ENCODE data around the gene SUGCT. TPM values are rescaled to one million over a fixed set of nuclear protein-coding genes. Genes with fewer than 3 reads are reported as not detected.

Gene SUGCT
- polyA plus RNA-seq, 1 of the 3 experiments (the other 2 are of a cell fraction): 53.7 TPM

GRCh38 chr7:40156988-40157387 lies 22.2 kb downstream of the SUGCT start:
- no peaks in the 10 kb centered on the region for H3K9me3 ChIP-seq
- H3K4me2 ChIP-seq: no peak overlapping the region
- H3K4me1 ChIP-seq (ENCODE audit: control insufficient read depth in 1 of 2, insufficient read depth in 2 of 2, low read depth in 1 of 2, low read length in 1 of 2): no peaks in the 10 kb centered on the region
- H3K27me3 ChIP-seq (ENCODE audit: insufficient read depth): no peaks in the 10 kb centered on the region
- H4K20me1 ChIP-seq (ENCODE audit: insufficient read depth): no peaks in the 10 kb centered on the region
- no peak for DNase-seq
- 95% methylated on average over 4 of the region's 4 CpGs for WGBS (ENCODE audit: low lambda C conversion rate)
- CTCF ChIA-PET: interaction anchor here (0.7 kb wide), 1 partner anchor 295 kb away, joined by 3 read pairs; no protein-coding TSS in a partner anchor
- no peaks in the 10 kb centered on the region for H3K79me2 ChIP-seq (ENCODE audit: insufficient read depth)
- no peak overlapping the region for H3K27ac ChIP-seq (ENCODE audit: low read depth in 2 of 2, low read length in 1 of 2)
- H3K9me2 ChIP-seq: no peaks in the 10 kb centered on the region
- no peak overlapping the region for H2AFZ ChIP-seq (ENCODE audit: low read depth)
- no peaks in the 10 kb centered on the region for H3K36me3 ChIP-seq (replicated peaks in 1 of 2; ENCODE audit: control insufficient read depth in 1 of 2, insufficient read depth in 2 of 2, low read length in 1 of 2)
- no peak overlapping the region for H3K9ac ChIP-seq
- H3K4me3 ChIP-seq (ENCODE audit: low read depth in 2 of 2, low read length in 1 of 2): no peak overlapping the region
- POLR2A ChIA-PET: no interaction called here
- H3F3A ChIP-seq (replicated peaks; ENCODE audit: insufficient read depth): no peaks in the 10 kb centered on the region
- TF ChIP-seq, protein P1, sequence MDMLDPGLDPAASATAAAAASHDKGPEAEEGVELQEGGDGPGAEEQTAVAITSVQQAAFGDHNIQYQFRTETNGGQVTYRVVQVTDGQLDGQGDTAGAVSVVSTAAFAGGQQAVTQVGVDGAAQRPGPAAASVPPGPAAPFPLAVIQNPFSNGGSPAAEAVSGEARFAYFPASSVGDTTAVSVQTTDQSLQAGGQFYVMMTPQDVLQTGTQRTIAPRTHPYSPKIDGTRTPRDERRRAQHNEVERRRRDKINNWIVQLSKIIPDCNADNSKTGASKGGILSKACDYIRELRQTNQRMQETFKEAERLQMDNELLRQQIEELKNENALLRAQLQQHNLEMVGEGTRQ (IDR thresholded peaks at IDR 0.05; ENCODE audit: borderline replicate concordance, low read depth, low read length): no peak
- TF ChIP-seq JUND (IDR thresholded peaks at IDR 0.05) (no peak), EP300 (IDR thresholded peaks at IDR 0.05; ENCODE audit: borderline replicate concordance in 1 of 2, low read depth in 1 of 2, low read length in 1 of 2) (no peak), RCOR1 (IDR thresholded peaks at IDR 0.05; ENCODE audit: low read length) (no peak), TCF12 (IDR thresholded peaks at IDR 0.05) (no peak), MEF2A (IDR thresholded peaks at IDR 0.05; ENCODE audit: borderline replicate concordance, low read depth) (no peak), MAX (IDR thresholded peaks at IDR 0.05; ENCODE audit: low read depth) (no peak), ELF1 (IDR thresholded peaks at IDR 0.05) (no peak), RAD21 (IDR thresholded peaks at IDR 0.05; ENCODE audit: low read length) (no peak), YY1 (IDR thresholded peaks at IDR 0.05; ENCODE audit: low read depth) (no peak), RXRA (IDR thresholded peaks at IDR 0.05; ENCODE audit: borderline replicate concordance, low read depth) (no peak)

- WGBS (ENCODE audit: low lambda C conversion rate): 84% methylated on average over 2 of the region's 2 CpGs
- TF ChIP-seq JUND (IDR thresholded peaks at IDR 0.05) (no peak), RAD21 (IDR thresholded peaks at IDR 0.05; ENCODE audit: low read length) (no peak), MEF2A (IDR thresholded peaks at IDR 0.05; ENCODE audit: borderline replicate concordance, low read depth) (no peak), NRF1 (IDR thresholded peaks at IDR 0.05; ENCODE audit: low read depth, low read length) (no peak), RCOR1 (IDR thresholded peaks at IDR 0.05; ENCODE audit: low read length) (no peak), GABPA (IDR thresholded peaks at IDR 0.05; ENCODE audit: low read depth) (no peak), GATA2 (CRISPR knock-in tag; IDR thresholded peaks at IDR 0.05) (no peak), TAF1 (IDR thresholded peaks at IDR 0.05; ENCODE audit: borderline replicate concordance, low read depth, low read length) (no peak), RFX5 (IDR thresholded peaks at IDR 0.05; ENCODE audit: low read length) (no peak), MXI1 (IDR thresholded peaks at IDR 0.05; ENCODE audit: low read depth, low read length) (no peak), FOSL2 (IDR thresholded peaks at IDR 0.05; ENCODE audit: borderline replicate concordance, low read depth) (no peak), SMC3 (IDR thresholded peaks at IDR 0.05; ENCODE audit: low read depth, low read length) (no peak), RXRA (IDR thresholded peaks at IDR 0.05; ENCODE audit: borderline replicate concordance, low read depth) (no peak), MAX (IDR thresholded peaks at IDR 0.05; ENCODE audit: low read depth) (no peak), USF1 (IDR thresholded peaks at IDR 0.05; ENCODE audit: borderline replicate concordance, low read depth) (no peak), SIN3A (IDR thresholded peaks at IDR 0.05; ENCODE audit: borderline replicate concordance, low read depth, low read length) (no peak), NFIC (IDR thresholded peaks at IDR 0.05; ENCODE audit: borderline replicate concordance) (no peak)
- TF ChIP-seq, protein P2, sequence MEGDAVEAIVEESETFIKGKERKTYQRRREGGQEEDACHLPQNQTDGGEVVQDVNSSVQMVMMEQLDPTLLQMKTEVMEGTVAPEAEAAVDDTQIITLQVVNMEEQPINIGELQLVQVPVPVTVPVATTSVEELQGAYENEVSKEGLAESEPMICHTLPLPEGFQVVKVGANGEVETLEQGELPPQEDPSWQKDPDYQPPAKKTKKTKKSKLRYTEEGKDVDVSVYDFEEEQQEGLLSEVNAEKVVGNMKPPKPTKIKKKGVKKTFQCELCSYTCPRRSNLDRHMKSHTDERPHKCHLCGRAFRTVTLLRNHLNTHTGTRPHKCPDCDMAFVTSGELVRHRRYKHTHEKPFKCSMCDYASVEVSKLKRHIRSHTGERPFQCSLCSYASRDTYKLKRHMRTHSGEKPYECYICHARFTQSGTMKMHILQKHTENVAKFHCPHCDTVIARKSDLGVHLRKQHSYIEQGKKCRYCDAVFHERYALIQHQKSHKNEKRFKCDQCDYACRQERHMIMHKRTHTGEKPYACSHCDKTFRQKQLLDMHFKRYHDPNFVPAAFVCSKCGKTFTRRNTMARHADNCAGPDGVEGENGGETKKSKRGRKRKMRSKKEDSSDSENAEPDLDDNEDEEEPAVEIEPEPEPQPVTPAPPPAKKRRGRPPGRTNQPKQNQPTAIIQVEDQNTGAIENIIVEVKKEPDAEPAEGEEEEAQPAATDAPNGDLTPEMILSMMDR (IDR thresholded peaks at IDR 0.05): no peak
- ChIA-PET CTCF (interaction anchor here (1.0 to 1.5 kb wide), 3 partner anchors 10 to 70 kb away, joined by 3 to 6 read pairs (median 4); partner anchors contain the start of genes MPLKIP and SUGCT), POLR2A (no interaction called here)
- Histone ChIP-seq H3K9me3 (no peaks in the 10 kb centered on the region), H3K79me2 (ENCODE audit: insufficient read depth) (no peaks in the 10 kb centered on the region), H3K4me2 (no peak overlapping the region), H3K27ac (ENCODE audit: low read depth in 2 of 2, low read length in 1 of 2) (no peak overlapping the region), H3K36me3 (replicated peaks in 1 of 2; ENCODE audit: control insufficient read depth in 1 of 2, insufficient read depth in 2 of 2, low read length in 1 of 2) (no peaks in the 10 kb centered on the region), H3K9ac (no peak overlapping the region), H3K4me3 (ENCODE audit: low read depth in 2 of 2, low read length in 1 of 2) (no peak overlapping the region), H2AFZ (ENCODE audit: low read depth) (no peak overlapping the region), H3K27me3 (ENCODE audit: insufficient read depth) (no peaks in the 10 kb centered on the region), H3F3A (replicated peaks; ENCODE audit: insufficient read depth) (no peaks in the 10 kb centered on the region), H3K9me2 (no peaks in the 10 kb centered on the region), H3K4me1 (ENCODE audit: control insufficient read depth in 1 of 2, insufficient read depth in 2 of 2, low read depth in 1 of 2, low read length in 1 of 2) (peaks cover 0 to 3% of the 10 kb centered on the region in 2 experiments; a peak in 1 of 4 replicates), H4K20me1 (ENCODE audit: insufficient read depth) (no peaks in the 10 kb centered on the region)
- no peak for DNase-seq
Measured at GRCh38 chr7:40162516-40162915, 27.7 kb downstream of the SUGCT start.

All from SK-N-SH (cell line).